Peyer's patch (tissue), 4 donors: Measurements from ENCODE around the gene RERE. TPM values are rescaled to one million over a fixed set of nuclear protein-coding genes. Genes with fewer than 3 reads are reported as not detected.

Experiments
- DNase-seq, 3 donors: peaks; one replicate each; pipeline ENCODE4 v3.0.0-alpha.2; 2017 to 2019
- H3K27ac ChIP-seq, 4 donors: fragments of 200-600 bp; sonication (generic); one replicate each; pipeline ENCODE4 v1.5.1; 2016 to 2019
- H3K27me3 ChIP-seq, 2 donors: fragments of 200-600 bp; sonication (generic); one replicate each; pipeline ENCODE4 v1.5.1; 2019
- H3K36me3 ChIP-seq, 3 donors: fragments of 200-600 bp; sonication (generic); one replicate each; pipeline ENCODE4 v1.5.1; 2016 to 2019
- H3K4me1 ChIP-seq, 4 donors: fragments of 200-600 bp; sonication (generic); one replicate each; pipeline ENCODE4 v1.5.1; 2016 to 2019
- H3K4me3 ChIP-seq, 4 donors: fragments of 200-600 bp; sonication (generic); 1 replicate in 3 of 4; 2 replicates in 1 of 4; pipeline ENCODE4 v1.5.1; 2016 to 2019; ENCODE audit warnings: mild to moderate bottlenecking in 1 of 4
- H3K9me3 ChIP-seq, 4 donors: fragments of 200-600 bp; sonication (generic); one replicate each; pipeline ENCODE4 v1.5.1; 2016 to 2019; ENCODE audit warnings: mild to moderate bottlenecking in 1 of 4
- POLR2A ChIP-seq, 2 donors: fragments of 450-650 bp; IDR thresholded peaks; one replicate each; pipeline ENCODE4 v1.5.1; 2017; ENCODE audit warnings: antibody characterized with exemption in 2 of 2, mild to moderate bottlenecking in 2 of 2, moderate library complexity in 2 of 2
- total RNA-seq, 4 donors: library from RNA; depleted of rRNA; stranded (reverse); fragments of >200 nt; gene quantifications; one replicate each; pipeline ENCODE4 v1.1.0, GENCODE V29; 2016
- TF ChIP-seq, protein P1 (sequence below), 6 experiments: fragments of 450-650 bp in 4 of 6; fragments of 200-600 bp in 2 of 6; sonication (generic) in 1 of 6; IDR thresholded peaks; one replicate each; pipeline ENCODE4 v1.5.1; 2017 to 2019; ENCODE audit warnings: antibody characterized with exemption in 6 of 6, mild to moderate bottlenecking in 3 of 6, moderate library complexity in 1 of 6

RERE gene
- total RNA-seq, 4 donors from 2014 or later = 98.5 to 528 (median 110) TPM

DNA sequence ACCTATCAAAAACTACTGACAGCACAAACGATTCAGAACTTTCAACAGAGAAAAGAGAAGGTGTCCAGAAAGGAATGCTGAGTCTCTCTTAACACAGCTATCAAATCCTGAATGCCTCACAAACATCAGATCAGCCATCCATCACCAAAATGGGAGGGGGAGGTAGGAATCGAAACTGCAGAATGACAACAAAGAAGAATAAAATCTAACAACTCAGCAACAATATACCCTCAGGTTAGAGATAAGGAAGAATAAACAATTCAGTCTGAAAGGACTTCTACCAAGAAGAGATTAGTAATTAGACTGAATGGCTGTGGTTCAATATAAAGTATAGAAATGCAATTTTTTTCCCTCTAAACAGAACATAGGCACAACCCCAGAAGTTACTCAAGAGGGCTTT, 94.4 kb downstream of the RERE start:
- Histone ChIP-seq H3K27me3 (no peaks in the 10 kb centered on the region), H3K36me3 (no peaks in the 10 kb centered on the region), H3K4me1 (peaks cover 0 to 3% (median 0%) of the 10 kb centered on the region in 4 donors), H3K4me3 (no peak overlapping the region), H3K27ac (no peak overlapping the region), H3K9me3 (no peaks in the 10 kb centered on the region)
- TF ChIP-seq POLR2A (IDR thresholded peaks at IDR 0.05) = no peak
- TF ChIP-seq, protein P1, sequence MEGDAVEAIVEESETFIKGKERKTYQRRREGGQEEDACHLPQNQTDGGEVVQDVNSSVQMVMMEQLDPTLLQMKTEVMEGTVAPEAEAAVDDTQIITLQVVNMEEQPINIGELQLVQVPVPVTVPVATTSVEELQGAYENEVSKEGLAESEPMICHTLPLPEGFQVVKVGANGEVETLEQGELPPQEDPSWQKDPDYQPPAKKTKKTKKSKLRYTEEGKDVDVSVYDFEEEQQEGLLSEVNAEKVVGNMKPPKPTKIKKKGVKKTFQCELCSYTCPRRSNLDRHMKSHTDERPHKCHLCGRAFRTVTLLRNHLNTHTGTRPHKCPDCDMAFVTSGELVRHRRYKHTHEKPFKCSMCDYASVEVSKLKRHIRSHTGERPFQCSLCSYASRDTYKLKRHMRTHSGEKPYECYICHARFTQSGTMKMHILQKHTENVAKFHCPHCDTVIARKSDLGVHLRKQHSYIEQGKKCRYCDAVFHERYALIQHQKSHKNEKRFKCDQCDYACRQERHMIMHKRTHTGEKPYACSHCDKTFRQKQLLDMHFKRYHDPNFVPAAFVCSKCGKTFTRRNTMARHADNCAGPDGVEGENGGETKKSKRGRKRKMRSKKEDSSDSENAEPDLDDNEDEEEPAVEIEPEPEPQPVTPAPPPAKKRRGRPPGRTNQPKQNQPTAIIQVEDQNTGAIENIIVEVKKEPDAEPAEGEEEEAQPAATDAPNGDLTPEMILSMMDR (IDR thresholded peaks at IDR 0.05) = no peak
- DNase-seq = no peak

DNA sequence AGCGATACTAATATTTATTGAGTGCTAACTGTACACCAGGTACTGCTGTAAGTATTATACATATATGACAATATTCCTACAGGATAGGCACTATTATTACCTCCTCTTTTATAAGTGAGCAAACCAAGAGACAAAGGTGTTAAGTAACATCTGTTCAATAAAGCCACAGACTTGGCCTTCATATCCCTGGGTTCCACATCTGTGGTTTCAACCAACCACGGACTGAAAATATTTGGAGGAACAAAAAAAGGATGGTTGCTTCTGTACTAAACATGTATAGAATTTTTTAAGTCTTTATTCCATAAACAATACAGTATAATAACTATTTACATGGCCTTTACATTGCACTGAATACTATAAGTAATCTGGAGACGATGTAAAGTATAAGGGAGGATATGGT, 95.1 kb downstream of the RERE start:
- Histone ChIP-seq H3K4me1 (no peaks in the 10 kb centered on the region), H3K36me3 (no peaks in the 10 kb centered on the region), H3K4me3 (no peak overlapping the region), H3K27ac (no peak overlapping the region), H3K9me3 (no peaks in the 10 kb centered on the region), H3K27me3 (no peaks in the 10 kb centered on the region)
- TF ChIP-seq, protein P1 (IDR thresholded peaks at IDR 0.05) = no peak
- no peak for TF ChIP-seq POLR2A (IDR thresholded peaks at IDR 0.05)
- DNase-seq = no peak

DNA sequence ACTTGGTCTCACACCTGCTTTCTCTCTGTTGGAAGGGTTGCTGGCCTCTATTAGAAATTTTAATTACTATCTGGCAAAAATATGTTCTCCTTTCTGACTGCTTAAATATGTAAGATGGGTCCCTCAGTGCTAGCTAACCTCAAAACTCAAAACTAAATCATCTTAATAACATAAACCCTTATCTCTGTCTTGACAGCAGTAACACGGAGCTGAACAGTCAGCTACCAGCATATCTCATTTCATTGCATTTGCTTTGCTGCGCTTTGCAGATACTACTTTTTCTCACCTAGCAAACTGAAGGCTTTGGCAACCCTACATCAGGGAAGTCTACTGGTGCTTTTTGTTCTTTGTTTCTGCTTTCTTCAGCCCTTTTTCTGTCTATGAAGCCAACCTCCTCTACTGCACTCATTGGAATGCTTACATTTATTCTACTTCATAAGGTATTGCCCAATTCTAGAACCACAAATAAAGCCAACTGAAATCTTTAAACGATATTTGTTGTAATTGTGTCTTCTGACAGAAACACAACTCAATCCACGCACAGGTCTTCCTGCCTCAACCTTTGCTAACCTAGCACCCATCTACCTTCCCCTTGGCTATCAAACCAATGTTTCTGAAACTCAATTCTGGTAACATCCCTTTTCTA, 95.6 kb downstream of the RERE start:
- H3K9me3 ChIP-seq = no peaks in the 10 kb centered on the region
- TF ChIP-seq, protein P1 (IDR thresholded peaks at IDR 0.05) = no peak
- TF ChIP-seq POLR2A (IDR thresholded peaks at IDR 0.05) = no peak
- H3K4me1 ChIP-seq = no peaks in the 10 kb centered on the region
- H3K36me3 ChIP-seq = no peaks in the 10 kb centered on the region
- DNase-seq = no peak
- no peak overlapping the region for H3K27ac ChIP-seq
- no peak overlapping the region for H3K4me3 ChIP-seq
- H3K27me3 ChIP-seq = no peaks in the 10 kb centered on the region

DNA sequence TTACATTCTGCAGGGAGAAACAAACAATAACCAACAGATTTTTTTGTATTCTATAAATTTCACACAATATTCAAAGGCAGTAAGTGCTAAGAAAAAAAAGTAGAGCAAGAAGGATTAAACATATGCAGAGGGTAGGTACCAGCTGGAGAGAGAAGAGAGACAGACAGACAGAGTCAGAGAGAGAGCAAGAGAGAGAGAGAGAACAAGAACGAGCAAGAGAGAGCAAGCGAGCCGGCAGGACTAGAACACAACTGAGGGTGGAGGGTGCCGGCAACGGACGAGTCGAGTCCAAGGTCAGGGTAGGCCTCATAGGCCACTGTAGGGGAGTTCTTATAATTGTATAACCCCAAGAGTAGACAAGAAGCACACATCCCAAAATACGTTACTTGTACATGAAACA, 97.1 kb downstream of the RERE start:
- H3K9me3 ChIP-seq = no peaks in the 10 kb centered on the region
- TF ChIP-seq, protein P1 (IDR thresholded peaks at IDR 0.05) = no peak
- TF ChIP-seq POLR2A (IDR thresholded peaks at IDR 0.05) = no peak
- H3K27ac ChIP-seq = no peak overlapping the region
- no peak for DNase-seq
- no peaks in the 10 kb centered on the region for H3K36me3 ChIP-seq
- H3K27me3 ChIP-seq = no peaks in the 10 kb centered on the region
- H3K4me1 ChIP-seq = no peaks in the 10 kb centered on the region
- H3K4me3 ChIP-seq = no peak overlapping the region

DNA sequence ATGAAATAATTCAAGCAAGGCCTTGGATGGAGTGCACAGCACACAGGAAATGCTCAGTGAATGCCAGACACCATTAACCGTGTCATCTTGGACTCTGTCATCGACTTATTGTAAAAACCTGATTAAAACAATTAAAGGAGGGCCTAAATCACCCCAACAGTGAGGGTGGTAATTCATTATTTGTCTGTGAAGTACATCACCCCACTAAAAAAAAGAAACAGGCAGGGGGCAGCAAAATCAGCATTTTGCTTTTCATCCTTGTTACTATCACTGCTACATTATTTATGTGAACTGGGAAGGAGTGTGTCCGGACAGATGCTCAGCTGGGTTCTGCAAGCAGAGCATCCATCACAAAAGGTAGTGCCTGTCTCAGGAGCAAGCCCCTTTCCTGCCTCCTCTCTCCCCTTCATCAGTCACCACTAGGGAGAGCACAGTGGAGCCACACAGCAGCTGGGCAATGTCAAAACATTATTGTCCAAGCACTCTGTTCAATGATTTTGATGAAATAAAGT, 98.5 kb downstream of the RERE start:
- no peaks in the 10 kb centered on the region for H3K36me3 ChIP-seq
- no peak overlapping the region for H3K4me3 ChIP-seq
- no peaks in the 10 kb centered on the region for H3K27me3 ChIP-seq
- TF ChIP-seq, protein P1 (IDR thresholded peaks at IDR 0.05) = peak in 2 of 6 experiments; percentile 6 to 20
- TF ChIP-seq POLR2A (IDR thresholded peaks at IDR 0.05) = no peak
- H3K4me1 ChIP-seq = no peaks in the 10 kb centered on the region
- H3K27ac ChIP-seq = no peak overlapping the region
- no peaks in the 10 kb centered on the region for H3K9me3 ChIP-seq
- no peak for DNase-seq
